Mesendoderm (in vitro differentiated cells): Measurements from ENCODE around the gene ARVCF. TPM values are rescaled to one million over a fixed set of nuclear protein-coding genes. Genes with fewer than 3 reads are reported as not detected.

Source experiments
- DNase-seq: peaks from one replicate; pipeline ENCODE4 v3.0.0; 2013
- H2AK5ac ChIP-seq: 2 replicates; pipeline ENCODE4 v1.6.1; 2013; ENCODE audit warnings: low read length, inconsistent platforms
- H2BK120ac ChIP-seq: 2 replicates; pipeline ENCODE4 v1.6.1; 2013; ENCODE audit warnings: low read depth, mild to moderate bottlenecking, low read length, moderate library complexity, mixed read lengths
- H2BK15ac ChIP-seq: replicated peaks from 2 replicates; pipeline ENCODE4 v1.6.1; 2013; ENCODE audit warnings: low read depth, mild to moderate bottlenecking, moderate library complexity
- H2BK5ac ChIP-seq: 2 replicates; pipeline ENCODE4 v1.6.1; 2013; ENCODE audit warnings: low read length, inconsistent platforms
- H3K18ac ChIP-seq: 2 replicates; pipeline ENCODE4 v1.6.1; 2013; ENCODE audit warnings: mild to moderate bottlenecking, low read length, mixed read lengths
- H3K23ac ChIP-seq: one replicate; pipeline ENCODE4 v1.6.1; 2013; ENCODE audit warnings: low read length
- H3K27ac ChIP-seq: 2 replicates; pipeline ENCODE4 v1.5.1; 2013; ENCODE audit warnings: low read depth, mild to moderate bottlenecking, inconsistent platforms, low read length, moderate library complexity
- H3K27me3 ChIP-seq: 2 replicates; pipeline ENCODE4 v1.6.1; 2013; ENCODE audit warnings: low read length, control low read depth, mild to moderate bottlenecking, inconsistent platforms; ENCODE audit not compliant: insufficient read depth, poor library complexity
- H3K36me3 ChIP-seq: 2 replicates; pipeline ENCODE4 v1.6.1; 2013; ENCODE audit warnings: low read length, inconsistent platforms; ENCODE audit not compliant: control insufficient read depth, insufficient read depth
- H3K4ac ChIP-seq: one replicate; pipeline ENCODE4 v1.6.1; 2013; ENCODE audit warnings: low read depth, mild to moderate bottlenecking, low read length, moderate library complexity
- H3K4me1 ChIP-seq: 2 replicates; pipeline ENCODE4 v1.6.1; 2013; ENCODE audit warnings: low read depth, low read length, inconsistent platforms; ENCODE audit not compliant: control insufficient read depth
- H3K4me2 ChIP-seq: 2 replicates; pipeline ENCODE4 v1.6.1; 2013; ENCODE audit warnings: low read length
- H3K4me3 ChIP-seq: 2 replicates; pipeline ENCODE4 v1.5.1; 2013; ENCODE audit warnings: mild to moderate bottlenecking, low read length
- H3K56ac ChIP-seq: one replicate; pipeline ENCODE4 v1.6.1; 2013; ENCODE audit warnings: low read length
- H3K79me1 ChIP-seq: 2 replicates; pipeline ENCODE4 v1.6.1; 2013; ENCODE audit warnings: low read length, inconsistent platforms
- H3K79me2 ChIP-seq: 2 replicates; pipeline ENCODE4 v1.6.1; 2013; ENCODE audit warnings: mild to moderate bottlenecking, low read length; ENCODE audit not compliant: control insufficient read depth, insufficient read depth
- H3K9ac ChIP-seq: 2 replicates; pipeline ENCODE4 v1.6.1; 2013; ENCODE audit warnings: low read length, inconsistent platforms
- H4K5ac ChIP-seq: one replicate; pipeline ENCODE4 v1.6.1; 2013; ENCODE audit warnings: low read length
- H4K8ac ChIP-seq: one replicate; pipeline ENCODE4 v1.6.1; 2013; ENCODE audit warnings: low read depth, mild to moderate bottlenecking, control low read depth, low read length, moderate library complexity
- WGBS: extraction: QIAGEN DNeasy Blood & Tissue Kit; methylation state at CpG from one replicate; pipeline ENCODE4 v1.1.7; 2013; ENCODE audit warnings: low lambda C conversion rate, missing lambda C conversion rate; ENCODE audit not compliant: insufficient coverage; ENCODE audit errors: extremely low coverage; 5-methylcytosine and 5-hydroxymethylcytosine counted together
- polyA plus RNA-seq, 2 experiments: library from polyadenylated mRNA; stranded (reverse); fragments of 200-250 nt; gene quantifications; one replicate each; pipeline ENCODE4 v1.2.3, GENCODE V29; 2013

ARVCF gene, protein sequence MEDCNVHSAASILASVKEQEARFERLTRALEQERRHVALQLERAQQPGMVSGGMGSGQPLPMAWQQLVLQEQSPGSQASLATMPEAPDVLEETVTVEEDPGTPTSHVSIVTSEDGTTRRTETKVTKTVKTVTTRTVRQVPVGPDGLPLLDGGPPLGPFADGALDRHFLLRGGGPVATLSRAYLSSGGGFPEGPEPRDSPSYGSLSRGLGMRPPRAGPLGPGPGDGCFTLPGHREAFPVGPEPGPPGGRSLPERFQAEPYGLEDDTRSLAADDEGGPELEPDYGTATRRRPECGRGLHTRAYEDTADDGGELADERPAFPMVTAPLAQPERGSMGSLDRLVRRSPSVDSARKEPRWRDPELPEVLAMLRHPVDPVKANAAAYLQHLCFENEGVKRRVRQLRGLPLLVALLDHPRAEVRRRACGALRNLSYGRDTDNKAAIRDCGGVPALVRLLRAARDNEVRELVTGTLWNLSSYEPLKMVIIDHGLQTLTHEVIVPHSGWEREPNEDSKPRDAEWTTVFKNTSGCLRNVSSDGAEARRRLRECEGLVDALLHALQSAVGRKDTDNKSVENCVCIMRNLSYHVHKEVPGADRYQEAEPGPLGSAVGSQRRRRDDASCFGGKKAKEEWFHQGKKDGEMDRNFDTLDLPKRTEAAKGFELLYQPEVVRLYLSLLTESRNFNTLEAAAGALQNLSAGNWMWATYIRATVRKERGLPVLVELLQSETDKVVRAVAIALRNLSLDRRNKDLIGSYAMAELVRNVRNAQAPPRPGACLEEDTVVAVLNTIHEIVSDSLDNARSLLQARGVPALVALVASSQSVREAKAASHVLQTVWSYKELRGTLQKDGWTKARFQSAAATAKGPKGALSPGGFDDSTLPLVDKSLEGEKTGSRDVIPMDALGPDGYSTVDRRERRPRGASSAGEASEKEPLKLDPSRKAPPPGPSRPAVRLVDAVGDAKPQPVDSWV
- 9.4 TPM for polyA plus RNA-seq (2013, experiment 1 of 2)
- polyA plus RNA-seq (2013, experiment 2 of 2) = 9.6 TPM

GRCh38 chr22:20016734-20017621 is at the start of gene ARVCF:
Gene ARVCF, minus strand, starts transcription at chr22:20016823. Its CDS starts 26,029 bp downstream, at chr22:19990794.
- Histone ChIP-seq H3K79me2 (no peaks in the 10 kb centered on the region), H3K18ac (peak within 1 kb of the TSS; percentile 40), H3K4me1 (peaks cover 2% of the 10 kb centered on the region), H2BK120ac (no peak within 1 kb of the TSS), H4K8ac (no peak within 1 kb of the TSS), H3K27me3 (peaks cover 10% of the 10 kb centered on the region), H3K79me1 (no peaks in the 10 kb centered on the region), H4K5ac (no peak within 1 kb of the TSS), H3K27ac (no peak within 1 kb of the TSS), H3K4me2 (peak within 1 kb of the TSS; percentile 89), H3K4ac (no peak within 1 kb of the TSS), H3K9ac (peak within 1 kb of the TSS; percentile 76), H3K36me3 (no peaks in the 10 kb centered on the region), H2BK15ac (no peak within 1 kb of the TSS), H2BK5ac (no peak within 1 kb of the TSS), H3K23ac (peak within 1 kb of the TSS; percentile 66), H3K4me3 (peak within 1 kb of the TSS; percentile 54), H2AK5ac (no peak within 1 kb of the TSS), H3K56ac (peak within 1 kb of the TSS; percentile 88)
- DNase-seq = peak; percentile 92
- WGBS = no CpG with 5 or more reads among the region's 79 CpGs

- Histone ChIP-seq H2BK15ac (no peak overlapping the region), H2AK5ac (no peak overlapping the region), H3K79me2 (no peaks in the 10 kb centered on the region), H2BK120ac (no peak overlapping the region), H4K5ac (no peak overlapping the region), H3K23ac (no peak overlapping the region), H3K36me3 (no peaks in the 10 kb centered on the region), H3K56ac (no peak overlapping the region), H3K4me1 (no peaks in the 10 kb centered on the region), H4K8ac (no peak overlapping the region), H3K27me3 (no peaks in the 10 kb centered on the region), H3K9ac (no peak overlapping the region), H3K27ac (no peak overlapping the region), H3K79me1 (no peaks in the 10 kb centered on the region), H3K4me3 (no peak overlapping the region), H3K18ac (no peak overlapping the region), H3K4me2 (no peak overlapping the region), H3K4ac (no peak overlapping the region), H2BK5ac (no peak overlapping the region)
- DNase-seq = no peak
- WGBS = no CpG with 5 or more reads among the region's 14 CpGs
Measured at GRCh38 chr22:20065896-20066616, 49.4 kb upstream of the ARVCF start.

DNA sequence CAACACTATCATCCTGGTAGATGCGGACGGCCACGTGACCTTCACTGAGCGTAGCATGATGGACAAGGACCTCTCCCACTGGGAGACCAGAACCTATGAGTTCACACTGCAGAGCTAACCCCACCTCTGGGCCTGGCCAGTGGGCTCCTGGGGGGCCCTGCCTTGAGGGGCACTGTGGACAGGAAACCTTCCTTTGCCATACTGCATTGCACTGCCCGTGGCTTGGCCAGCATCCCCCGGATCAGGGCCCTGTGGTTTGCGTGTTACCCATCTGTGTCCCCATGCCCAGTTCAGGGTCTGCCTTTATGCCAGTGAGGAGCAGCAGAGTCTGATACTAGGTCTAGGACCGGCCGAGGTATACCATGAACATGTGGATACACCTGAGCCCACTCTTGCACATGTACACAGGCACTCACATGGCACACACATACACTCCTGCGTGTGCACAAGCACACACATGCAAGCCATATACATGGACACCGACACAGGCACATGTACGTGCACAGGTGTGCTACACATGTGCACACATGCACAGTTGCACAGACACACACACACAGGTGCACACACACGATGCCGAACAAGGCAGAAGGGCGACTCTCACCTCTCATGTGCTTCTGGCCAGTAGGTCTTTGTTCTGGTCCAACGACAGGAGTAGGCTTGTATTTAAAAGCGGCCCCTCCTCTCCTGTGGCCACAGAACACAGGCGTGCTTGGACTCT is 48.1 kb upstream of the ARVCF start:
- H3K27me3 ChIP-seq = no peaks in the 10 kb centered on the region
- no peak overlapping the region for H3K4ac ChIP-seq
- H3K79me2 ChIP-seq = no peaks in the 10 kb centered on the region
- no peak overlapping the region for H2BK5ac ChIP-seq
- no peaks in the 10 kb centered on the region for H3K79me1 ChIP-seq
- H2BK15ac ChIP-seq = no peak overlapping the region
- no CpG with 5 or more reads among the region's 18 CpGs for WGBS
- H3K18ac ChIP-seq = no peak overlapping the region
- H3K27ac ChIP-seq = no peak overlapping the region
- H3K4me3 ChIP-seq = no peak overlapping the region
- no peak overlapping the region for H3K23ac ChIP-seq
- no peak overlapping the region for H2AK5ac ChIP-seq
- H3K36me3 ChIP-seq = no peaks in the 10 kb centered on the region
- no peak overlapping the region for H4K8ac ChIP-seq
- no peak for DNase-seq
- no peak overlapping the region for H3K9ac ChIP-seq
- H3K4me2 ChIP-seq = no peak overlapping the region
- no peak overlapping the region for H4K5ac ChIP-seq
- H3K56ac ChIP-seq = no peak overlapping the region
- no peak overlapping the region for H2BK120ac ChIP-seq
- H3K4me1 ChIP-seq = no peaks in the 10 kb centered on the region

DNA sequence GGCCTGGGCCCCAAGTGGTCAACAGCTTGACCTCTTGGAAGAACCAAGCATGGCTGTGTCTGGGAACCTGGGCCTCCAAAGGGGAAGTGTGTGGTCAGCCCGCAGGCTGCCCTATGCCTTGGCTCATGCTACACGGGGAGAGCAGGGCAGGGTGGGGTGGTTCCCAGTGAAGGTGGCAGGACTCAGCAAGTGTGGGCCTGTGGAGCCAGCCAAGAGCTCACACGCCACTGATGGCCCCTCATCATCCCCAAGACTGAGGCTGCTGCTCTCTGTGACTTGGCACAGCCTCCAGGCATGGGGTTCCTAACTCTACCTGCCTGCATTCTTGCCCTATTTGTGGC is 47.5 kb upstream of the ARVCF start:
- Histone ChIP-seq H2BK15ac (no peak overlapping the region), H2AK5ac (no peak overlapping the region), H3K4me2 (no peak overlapping the region), H3K36me3 (no peaks in the 10 kb centered on the region), H3K23ac (no peak overlapping the region), H3K9ac (no peak overlapping the region), H3K27me3 (no peaks in the 10 kb centered on the region), H2BK120ac (no peak overlapping the region), H4K5ac (no peak overlapping the region), H3K56ac (no peak overlapping the region), H3K27ac (no peak overlapping the region), H2BK5ac (no peak overlapping the region), H3K4me3 (no peak overlapping the region), H3K79me2 (no peaks in the 10 kb centered on the region), H3K4ac (no peak overlapping the region), H3K18ac (no peak overlapping the region), H3K79me1 (no peaks in the 10 kb centered on the region), H3K4me1 (no peaks in the 10 kb centered on the region), H4K8ac (no peak overlapping the region)
- DNase-seq = no peak
- WGBS = no CpG with 5 or more reads among the region's 3 CpGs
